ENCODE results near the gene ZNF169.
"Not testable (repeated sequence)": the region's sequence is repeated elsewhere in the genome, so short reads cannot be mapped to it uniquely, and the experiment has no call there.

DNA sequence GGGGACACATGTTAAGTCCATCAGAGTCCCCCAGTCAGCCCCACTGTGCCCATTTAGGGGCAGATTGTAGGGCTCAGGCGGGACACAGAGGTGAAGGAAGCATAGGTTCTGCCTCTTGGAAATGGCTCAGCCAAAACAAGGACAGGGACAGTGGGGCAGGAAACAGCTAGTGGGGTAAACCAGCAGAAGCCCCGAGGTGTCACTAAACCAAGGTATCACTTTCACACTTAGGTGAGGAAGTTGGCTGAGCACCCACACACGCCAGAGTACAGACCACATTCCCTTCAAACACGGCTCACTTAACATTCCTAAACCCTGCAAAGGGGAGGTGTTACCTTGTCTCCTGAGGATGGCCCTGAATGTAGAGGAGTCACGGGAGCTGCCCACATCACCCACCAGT, 57.1 kb downstream of the ZNF169 start:
- TF ChIP-seq, protein P1, sequence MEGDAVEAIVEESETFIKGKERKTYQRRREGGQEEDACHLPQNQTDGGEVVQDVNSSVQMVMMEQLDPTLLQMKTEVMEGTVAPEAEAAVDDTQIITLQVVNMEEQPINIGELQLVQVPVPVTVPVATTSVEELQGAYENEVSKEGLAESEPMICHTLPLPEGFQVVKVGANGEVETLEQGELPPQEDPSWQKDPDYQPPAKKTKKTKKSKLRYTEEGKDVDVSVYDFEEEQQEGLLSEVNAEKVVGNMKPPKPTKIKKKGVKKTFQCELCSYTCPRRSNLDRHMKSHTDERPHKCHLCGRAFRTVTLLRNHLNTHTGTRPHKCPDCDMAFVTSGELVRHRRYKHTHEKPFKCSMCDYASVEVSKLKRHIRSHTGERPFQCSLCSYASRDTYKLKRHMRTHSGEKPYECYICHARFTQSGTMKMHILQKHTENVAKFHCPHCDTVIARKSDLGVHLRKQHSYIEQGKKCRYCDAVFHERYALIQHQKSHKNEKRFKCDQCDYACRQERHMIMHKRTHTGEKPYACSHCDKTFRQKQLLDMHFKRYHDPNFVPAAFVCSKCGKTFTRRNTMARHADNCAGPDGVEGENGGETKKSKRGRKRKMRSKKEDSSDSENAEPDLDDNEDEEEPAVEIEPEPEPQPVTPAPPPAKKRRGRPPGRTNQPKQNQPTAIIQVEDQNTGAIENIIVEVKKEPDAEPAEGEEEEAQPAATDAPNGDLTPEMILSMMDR (IDR thresholded peaks at IDR 0.05) = not testable (repeated sequence)
- TF ChIP-seq POLR2AphosphoS5 (IDR thresholded peaks at IDR 0.05) = not testable (repeated sequence)
